K562 (cell line): ENCODE data around the gene RPL35. TPM values are rescaled to one million over a fixed set of nuclear protein-coding genes. Genes with fewer than 3 reads are reported as not detected.
A peak's percentile ranks its signal among the peaks of the same experiment; 100 is the strongest.

Source experiments
- EGR1 ChIP-seq: fragments of 450-650 bp; conservative IDR thresholded peaks from 2 replicates; pipeline ENCODE4 v1.6.1; 2017; ENCODE audit warnings: mild to moderate bottlenecking
- FOXP1 ChIP-seq: sonication (generic); formaldehyde crosslinking; IDR thresholded peaks from 2 replicates; pipeline ENCODE4 v1.8.0; 2022; ENCODE audit warnings: mild to moderate bottlenecking, missing genetic modification reagents
- MBD2 ChIP-seq: sonication (generic); IDR thresholded peaks from 2 replicates; pipeline ENCODE4 v1.6.1; 2016; ENCODE audit warnings: low read depth, borderline replicate concordance
- MGA ChIP-seq: fragments of 450-650 bp; IDR thresholded peaks from 2 replicates; pipeline ENCODE4 v1.6.1; 2016; ENCODE audit warnings: mild to moderate bottlenecking, moderate library complexity
- MTA2 ChIP-seq: fragments of 450-650 bp; IDR thresholded peaks from 2 replicates; pipeline ENCODE4 v1.6.1; 2016; ENCODE audit warnings: low read depth
- NR3C1 ChIP-seq: sonication (generic); formaldehyde crosslinking; IDR thresholded peaks from 2 replicates; pipeline ENCODE4 v1.8.1; 2022; ENCODE audit warnings: missing genetic modification reagents
- POLR3G ChIP-seq: IDR thresholded peaks from 2 replicates; pipeline ENCODE4 v1.6.1; 2011; ENCODE audit not compliant: insufficient read length, insufficient replicate concordance; ENCODE audit errors: extremely low read depth
- RREB1 ChIP-seq: fragments of 250-450 bp; sonication (Bioruptor Pico); IDR thresholded peaks from 2 replicates; pipeline ENCODE4 v1.4.0; 2020
- SLC30A9 ChIP-seq: fragments of 250-450 bp; sonication (Bioruptor Pico); IDR thresholded peaks from 2 replicates; pipeline ENCODE4 v1.8.0; 2022; ENCODE audit warnings: mild to moderate bottlenecking, moderate library complexity
- ZNF668 ChIP-seq: fragments of 250-450 bp; sonication (Bioruptor Pico); IDR thresholded peaks from 2 replicates; pipeline ENCODE4 v1.8.0; 2022; ENCODE audit warnings: mild to moderate bottlenecking, inconsistent platforms
- ZSCAN29 ChIP-seq: fragments of 450-650 bp; IDR thresholded peaks from 2 replicates; pipeline ENCODE4 v1.6.1; 2017
- polyA plus RNA-seq, 8 experiments: library from polyadenylated mRNA; depleted of rRNA in 4 of 8; stranded (reverse) in 5 of 8; unstranded in 3 of 8; fragments of >200 nt; fragmentation: Nextera tagmentation in 2 of 8; fragmentation: Illumina TruSeq in 1 of 8; extraction: Ambion mirVana in 2 of 8; extraction: Trizol in 1 of 8; gene quantifications; 2 replicates each; pipeline versions ENCODE4 v1.2.1 to v1.2.3, GENCODE V29; 2011 to 2014; ENCODE audit warnings: inconsistent platforms in 1 of 8, missing spikeins in 1 of 8
- total RNA-seq, 7 experiments: library from RNA; depleted of rRNA in 6 of 7; stranded (reverse); fragments of >200 nt in 6 of 7; fragmentation: Illumina TruSeq in 2 of 7; extraction: Trizol in 2 of 7; gene quantifications; 2 replicates each; pipeline versions ENCODE4 v1.2.1 to v1.2.3, GENCODE V29; 2011 to 2021; ENCODE audit warnings: low replicate concordance in 1 of 7

Gene RPL35
- total and polyA plus RNA-seq, 9 of the 15 experiments (the other 6 are each of a cell fraction or from before 2014, with no cell fraction given) = 1,755 to 5,101 (median 3,405) TPM

- TF ChIP-seq MGA (no peak), SLC30A9 (CRISPR knock-in tag) (no peak), NR3C1 (CRISPR knock-in tag) (no peak), RREB1 (CRISPR knock-in tag) (no peak), EGR1 (peak; percentile 85), MTA2 (peak; percentile 80), MBD2 (peak; percentile 92), ZSCAN29 (0 out of 2 replicates have a peak, but pooled peaks have one; percentile 52), ZNF668 (no peak), POLR3G (no peak), FOXP1 (CRISPR knock-in tag) (peak; percentile 7; the same call in 1 of the 2 replicates)
These were observed at the start of gene RPL35, which contains the start of gene ARPC5L (continued) for GRCh38 chr9:124861342-124862229.
